ENCODE results near the gene GPANK1. TPM values are rescaled to one million over a fixed set of nuclear protein-coding genes. Genes with fewer than 3 reads are reported as not detected.
A peak's percentile ranks its signal among the peaks of the same experiment; 100 is the strongest.
"Not testable (repeated sequence)": the region's sequence is repeated elsewhere in the genome, so short reads cannot be mapped to it uniquely, and the experiment has no call there.

Gene GPANK1
- total RNA-seq, 4 donors from 2014 or later, result 6.9 to 16.0 (median 10.9) TPM

- DNase-seq, result no peak
Measured at GRCh38 chr6:31710523-31711219, 45.9 kb upstream of the GPANK1 start.

GRCh38 chr6:31709157-31709556, 44.4 kb upstream of the GPANK1 start:
- not testable (repeated sequence) for DNase-seq

More at GRCh38 chr6:31710523-31711219, 45.9 kb upstream of the GPANK1 start:
- H3K36me3 ChIP-seq, result no peaks in the 10 kb centered on the region
- TF ChIP-seq POLR2A (IDR thresholded peaks at IDR 0.05) (no peak), CTCF (IDR thresholded peaks at IDR 0.05) (no peak)
- peaks cover 11 to 51% (median 33%) of the 10 kb centered on the region in 3 donors for H3K4me1 ChIP-seq
- H3K27me3 ChIP-seq, result no peaks in the 10 kb centered on the region
- no peaks in the 10 kb centered on the region for H3K9me3 ChIP-seq
- H3K4me3 ChIP-seq, result no peak overlapping the region
- peak overlapping the region; percentile 47 to 84 (median 68) for H3K27ac ChIP-seq
- intact Hi-C loops (cut with DNase I), result no loop called here
- WGBS, 2 donors, result 57 to 63% methylated on average over 3 to 5 of the region's 5 CpGs

GRCh38 chr6:31708224-31708623, 43.4 kb upstream of the GPANK1 start:
- no peak overlapping the region for H3K27ac ChIP-seq
- 83 to 100% methylated on average over 3 of the region's 3 CpGs for WGBS, 2 donors
- no peaks in the 10 kb centered on the region for H3K9me3 ChIP-seq
- TF ChIP-seq POLR2A (IDR thresholded peaks at IDR 0.05) (no peak), CTCF (IDR thresholded peaks at IDR 0.05) (no peak)
- DNase-seq, result no peak
- H3K27me3 ChIP-seq, result no peaks in the 10 kb centered on the region
- intact Hi-C loops (cut with DNase I), result no loop called here
- H3K36me3 ChIP-seq, result no peaks in the 10 kb centered on the region
- H3K4me3 ChIP-seq, result no peak overlapping the region
- peaks cover 6 to 37% (median 27%) of the 10 kb centered on the region in 3 donors for H3K4me1 ChIP-seq

More at GRCh38 chr6:31709157-31709556, 44.4 kb upstream of the GPANK1 start:
- H3K9me3 ChIP-seq; H3K36me3 ChIP-seq; intact Hi-C loops (cut with DNase I); H3K27ac ChIP-seq; H3K27me3 ChIP-seq; H3K4me3 ChIP-seq: not testable (repeated sequence)
- H3K4me1 ChIP-seq, result peaks cover 6 to 37% (median 32%) of the 10 kb centered on the region in 3 donors
- WGBS, 2 donors, result 84 to 89% methylated on average over 10 to 11 of the region's 11 CpGs

GRCh38 chr6:31707701-31708100, 42.9 kb upstream of the GPANK1 start:
- intact Hi-C loops (cut with DNase I), result no loop called here
- H3K9me3 ChIP-seq, result no peaks in the 10 kb centered on the region
- DNase-seq, result no peak
- TF ChIP-seq POLR2A (IDR thresholded peaks at IDR 0.05) (no peak), CTCF (IDR thresholded peaks at IDR 0.05) (no peak)
- H3K36me3 ChIP-seq, result no peaks in the 10 kb centered on the region
- no peak overlapping the region for H3K4me3 ChIP-seq
- no peak overlapping the region for H3K27ac ChIP-seq
- peaks cover 6 to 31% (median 21%) of the 10 kb centered on the region in 3 donors for H3K4me1 ChIP-seq
- H3K27me3 ChIP-seq, result no peaks in the 10 kb centered on the region
- 85% methylated on average over 4 of the region's 10 CpGs; no CpG with 5 or more reads in 1 of the 2 donors for WGBS, 2 donors

GRCh38 chr6:31706599-31706998, 41.8 kb upstream of the GPANK1 start, which contains the start of gene LY6G6F:
TSS of gene LY6G6F (plus strand) at chr6:31706866. CDS start at chr6:31706907, 41 bp downstream.
- 63% methylated on average over 3 of the region's 3 CpGs; no CpG with 5 or more reads in 1 of the 2 donors for WGBS, 2 donors
- no peak within 1 kb of the TSS for H3K27ac ChIP-seq
- no peak within 1 kb of the TSS for H3K4me3 ChIP-seq
- no peaks in the 10 kb centered on the region for H3K27me3 ChIP-seq
- H3K4me1 ChIP-seq, result peaks cover 13 to 30% (median 20%) of the 10 kb centered on the region in 3 donors
- H3K9me3 ChIP-seq, result no peaks in the 10 kb centered on the region
- intact Hi-C loops (cut with DNase I), result no loop called here
- peaks cover 0 to under 1% (median 0%) of the 10 kb centered on the region in 3 donors for H3K36me3 ChIP-seq
- no peak for DNase-seq
- TF ChIP-seq CTCF (IDR thresholded peaks at IDR 0.05) (no peak), POLR2A (IDR thresholded peaks at IDR 0.05) (no peak)

Measured in esophagus squamous epithelium (tissue), 5 donors.